GM13976 (cell line): ENCODE results near the gene MAPT.

Source experiments
- DNase-seq: peaks from one replicate; pipeline ENCODE4 v3.0.0; 2012; ENCODE audit warnings: low spot score
- in situ Hi-C: fragments of 300-500 bp; cut with MboI; formaldehyde crosslinking; loops from one replicate; pipeline ENCODE4 v1.12.0; 2022; ENCODE audit warnings: low sequenced_read_pairs, mixed read lengths, inconsistent platforms; ENCODE audit not compliant: unreplicated experiment
- TF ChIP-seq, protein P1 (sequence below): IDR thresholded peaks from 2 replicates; pipeline ENCODE4 v1.5.1; 2012; ENCODE audit warnings: borderline replicate concordance, mild to moderate bottlenecking; ENCODE audit not compliant: insufficient read depth; ENCODE audit errors: extremely low read depth, missing control alignments, control extremely low read depth

MAPT gene

DNA sequence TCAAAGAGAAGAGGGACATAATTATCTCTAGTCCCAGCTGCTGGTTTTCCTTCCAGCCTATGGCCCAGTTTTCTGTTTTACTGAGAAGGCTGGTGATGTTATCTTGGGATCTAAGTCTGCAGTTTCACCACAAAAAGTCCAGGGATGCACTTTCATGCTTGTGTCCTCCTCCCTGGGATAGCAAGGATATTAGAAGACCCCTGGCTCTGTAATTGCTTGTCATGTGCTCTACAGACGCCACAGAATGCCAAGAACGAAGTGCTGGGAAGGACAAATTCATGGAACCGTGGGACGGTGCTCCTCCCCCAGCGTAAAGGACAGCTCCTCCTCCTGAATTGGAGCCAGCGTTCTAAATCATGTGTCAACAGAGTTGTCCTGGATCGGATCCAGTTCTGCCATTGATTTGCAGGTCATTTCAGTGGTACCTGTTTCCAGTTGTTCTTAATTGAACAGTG is 8.6 kb downstream of the MAPT start:
- TF ChIP-seq, protein P1, sequence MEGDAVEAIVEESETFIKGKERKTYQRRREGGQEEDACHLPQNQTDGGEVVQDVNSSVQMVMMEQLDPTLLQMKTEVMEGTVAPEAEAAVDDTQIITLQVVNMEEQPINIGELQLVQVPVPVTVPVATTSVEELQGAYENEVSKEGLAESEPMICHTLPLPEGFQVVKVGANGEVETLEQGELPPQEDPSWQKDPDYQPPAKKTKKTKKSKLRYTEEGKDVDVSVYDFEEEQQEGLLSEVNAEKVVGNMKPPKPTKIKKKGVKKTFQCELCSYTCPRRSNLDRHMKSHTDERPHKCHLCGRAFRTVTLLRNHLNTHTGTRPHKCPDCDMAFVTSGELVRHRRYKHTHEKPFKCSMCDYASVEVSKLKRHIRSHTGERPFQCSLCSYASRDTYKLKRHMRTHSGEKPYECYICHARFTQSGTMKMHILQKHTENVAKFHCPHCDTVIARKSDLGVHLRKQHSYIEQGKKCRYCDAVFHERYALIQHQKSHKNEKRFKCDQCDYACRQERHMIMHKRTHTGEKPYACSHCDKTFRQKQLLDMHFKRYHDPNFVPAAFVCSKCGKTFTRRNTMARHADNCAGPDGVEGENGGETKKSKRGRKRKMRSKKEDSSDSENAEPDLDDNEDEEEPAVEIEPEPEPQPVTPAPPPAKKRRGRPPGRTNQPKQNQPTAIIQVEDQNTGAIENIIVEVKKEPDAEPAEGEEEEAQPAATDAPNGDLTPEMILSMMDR = no peak
- no peak for DNase-seq
- in situ Hi-C loops = no loop called here

DNA sequence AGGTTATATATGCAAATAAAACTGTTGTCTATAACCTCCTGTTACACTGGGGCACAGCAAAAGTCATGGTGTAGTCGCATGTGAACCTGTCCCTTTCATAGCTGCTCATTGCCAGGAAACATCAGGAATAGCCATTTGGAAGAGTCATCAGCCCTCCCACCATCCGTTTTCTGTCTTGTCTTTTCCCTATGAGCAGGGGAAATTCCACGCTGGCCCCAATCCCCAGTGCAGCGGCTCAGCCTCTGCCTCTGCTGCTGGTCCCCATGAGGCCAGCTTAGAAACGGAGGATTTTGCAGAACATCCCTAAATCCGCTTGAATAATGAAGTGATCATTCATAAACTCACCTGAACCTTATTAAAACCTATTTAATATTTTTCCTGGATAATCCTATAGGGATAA is 10.5 kb downstream of the MAPT start:
- TF ChIP-seq, protein P1 = no peak
- in situ Hi-C loops = no loop called here
- no peak for DNase-seq

DNA sequence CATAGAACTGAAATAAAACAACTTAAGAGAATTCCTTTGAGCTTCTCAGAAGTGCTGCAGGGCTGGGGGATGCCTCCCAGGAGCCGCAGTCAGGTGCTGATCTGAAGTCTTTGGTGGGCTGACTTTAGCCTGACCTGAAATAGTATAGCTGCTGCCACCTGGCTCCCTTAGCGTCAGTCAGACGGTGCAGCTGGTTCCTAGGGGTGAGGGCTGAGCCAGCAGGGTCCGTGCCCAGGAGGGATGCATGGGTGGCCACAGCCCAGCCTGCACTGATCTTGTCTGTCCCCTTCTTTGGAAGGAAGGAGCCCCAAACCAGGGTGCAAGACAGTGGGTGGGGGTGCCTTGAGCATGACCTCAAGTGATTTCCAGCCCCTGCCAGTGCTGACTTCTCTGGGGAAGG is 11.5 kb downstream of the MAPT start:
- DNase-seq = no peak
- in situ Hi-C loops = no loop called here
- TF ChIP-seq, protein P1 = no peak

DNA sequence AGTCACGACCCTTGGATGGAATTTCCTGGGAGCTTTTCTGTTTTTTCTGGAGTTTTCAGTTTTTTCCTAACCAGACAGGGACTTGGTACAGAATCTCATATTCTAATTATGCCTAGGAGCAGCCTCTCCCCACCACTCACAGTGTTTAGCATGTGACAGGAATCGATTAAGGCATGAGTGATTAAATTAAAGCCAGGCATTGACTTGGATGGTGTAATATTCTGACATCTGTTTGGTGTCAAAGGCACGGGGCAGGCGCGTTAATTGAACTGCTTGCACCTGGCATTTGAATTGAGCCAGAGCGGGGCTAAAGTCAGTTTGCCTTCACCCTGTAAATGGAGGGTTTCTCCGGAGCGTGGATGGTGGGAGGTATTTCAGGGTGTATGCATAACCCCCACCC is 11.9 kb downstream of the MAPT start:
- no peak for DNase-seq
- TF ChIP-seq, protein P1 = no peak
- in situ Hi-C loops = no loop called here

DNA sequence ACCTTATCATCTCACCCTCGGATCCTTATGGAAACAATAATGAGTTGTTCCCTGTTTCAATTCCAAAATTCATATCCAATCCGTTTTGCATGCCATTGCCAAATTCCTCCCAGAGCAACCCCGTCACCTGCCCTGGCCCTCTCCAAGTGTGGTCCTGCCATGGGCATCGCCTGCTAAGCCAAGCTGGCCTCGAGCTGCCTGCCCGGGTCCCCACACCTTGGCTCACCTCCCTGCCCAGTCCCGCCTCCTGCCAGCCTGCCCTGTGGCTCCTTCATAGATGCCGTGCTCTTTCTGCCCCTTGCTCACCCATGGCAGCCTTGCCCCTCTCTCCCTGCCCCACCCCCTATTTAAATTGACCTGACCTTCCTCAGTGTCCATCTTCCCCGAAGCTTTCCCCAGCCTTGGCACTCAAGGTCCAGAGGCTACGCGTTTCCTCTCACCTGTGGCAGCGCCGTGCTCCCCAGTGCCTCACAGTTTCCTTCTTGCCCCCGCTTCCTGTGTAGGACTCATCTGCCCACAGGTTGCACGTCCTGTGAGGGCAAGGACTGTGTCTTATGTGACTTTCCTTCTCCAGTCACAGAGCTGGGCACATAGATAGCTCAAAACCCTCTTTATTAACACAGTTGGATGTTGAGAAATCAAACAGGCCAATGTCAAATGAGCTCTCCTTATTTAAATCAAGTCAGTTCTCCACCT is 12.7 kb downstream of the MAPT start:
- DNase-seq = no peak
- in situ Hi-C loops = no loop called here
- TF ChIP-seq, protein P1 = no peak

DNA sequence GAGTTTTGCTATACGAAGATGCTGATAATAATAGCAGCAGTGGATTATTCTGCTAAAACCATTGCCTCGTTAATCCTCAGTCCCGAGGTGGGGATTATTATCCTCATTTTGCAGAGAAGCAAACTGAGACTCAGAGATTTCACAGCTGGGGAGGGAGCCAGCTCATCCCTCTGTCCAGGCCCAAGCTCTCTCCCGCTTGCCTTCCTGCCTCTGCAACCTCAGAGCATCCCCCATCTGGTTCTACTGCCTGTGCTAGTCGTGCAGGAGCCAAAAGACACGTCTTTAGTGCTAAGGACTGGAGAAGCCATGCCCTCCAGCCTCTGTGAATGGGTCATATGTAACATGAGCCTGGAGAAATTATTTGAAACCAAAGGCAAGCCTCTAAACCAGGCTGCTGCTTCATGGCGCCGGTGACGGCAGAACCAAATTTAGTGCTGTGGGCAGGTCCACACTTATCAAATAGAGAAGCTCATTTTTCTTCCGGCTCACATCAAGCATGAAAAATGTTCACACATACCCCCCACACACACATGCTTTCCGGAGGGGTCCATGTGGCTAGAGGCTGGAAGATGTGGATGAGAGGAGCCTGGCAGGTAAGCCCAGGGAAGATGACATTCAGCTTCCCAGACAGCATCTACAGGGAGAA is 13.5 kb downstream of the MAPT start:
- DNase-seq = no peak
- TF ChIP-seq, protein P1 = no peak
- in situ Hi-C loops = no loop called here
